ENCODE measurements around the gene ANKRD17. TPM values are rescaled to one million over a fixed set of nuclear protein-coding genes. Genes with fewer than 3 reads are reported as not detected.

Gene ANKRD17
- total and polyA plus RNA-seq, 9 of the 15 experiments (the other 6 are each of a cell fraction or from before 2014, with no cell fraction given) = 25.5 to 86.9 (median 52.2) TPM

DNA sequence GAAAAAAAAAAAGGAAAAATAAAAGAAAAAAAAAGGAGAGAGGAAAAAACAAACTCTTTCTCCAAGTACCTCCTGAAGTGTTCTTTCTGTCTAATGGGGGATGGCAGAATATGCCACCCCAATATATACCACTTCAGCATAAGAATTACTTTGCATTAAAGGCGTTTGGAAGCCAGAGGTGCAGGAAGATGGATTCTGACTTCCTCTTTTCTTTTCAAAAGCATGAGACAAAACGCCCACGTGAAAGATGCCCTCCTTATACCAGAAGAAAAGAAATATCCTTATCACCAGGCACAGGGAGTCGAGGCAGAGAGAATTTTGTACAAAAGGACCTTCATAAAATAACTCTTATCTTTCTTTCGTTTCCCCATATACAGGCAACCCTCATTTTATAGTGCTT lies 230.0 kb downstream of the ANKRD17 start:
- intact Hi-C loops (cut with micrococcal nuclease) (loop anchor here (10.0 kb wide), 2 partner anchors 226 to 1284 kb away; partner anchors contain the start of gene ANKRD17), in situ Hi-C loops (cut with MboI) (loop anchor here (10.0 kb wide), 1 partner anchor 714 kb away; no protein-coding TSS in a partner anchor)
- FAIRE-seq (no peak), ATAC-seq (no peak), DNase-seq (ENCODE audit: extremely low read depth in 1 of 4, low spot score in 3 of 4) (peak in 1 of 4 experiments; percentile 9)
- POLR2A ChIA-PET = no interaction called here
- Histone ChIP-seq H3K9me1 (ENCODE audit: control insufficient read depth, insufficient read depth, low read length) (no peaks in the 10 kb centered on the region), H3K27me3 (ENCODE audit: control insufficient read depth in 2 of 2, insufficient read depth in 2 of 2, low read length in 2 of 2) (no peaks in the 10 kb centered on the region), H3K36me3 (ENCODE audit: control insufficient read depth, insufficient read depth, low read length) (no peaks in the 10 kb centered on the region), H3K4me1 (replicated peaks in 1 of 2; ENCODE audit: control insufficient read depth in 2 of 2, insufficient read depth in 2 of 2, low read length in 2 of 2) (no peaks in the 10 kb centered on the region), H3K79me2 (ENCODE audit: control insufficient read depth, insufficient read depth, low read length) (no peaks in the 10 kb centered on the region), H2AFZ (ENCODE audit: low read depth, low read length) (no peak overlapping the region), H3K27ac (ENCODE audit: extremely low read depth, low read depth, low read length) (no peak overlapping the region), H3K4me3 (no peak overlapping the region), H3K9me3 (replicated peaks; ENCODE audit: control insufficient read depth, insufficient read depth, low read depth, low read length) (no peaks in the 10 kb centered on the region), H3K9ac (ENCODE audit: insufficient read depth in 1 of 2, low read depth in 2 of 2, low read length in 2 of 2) (no peak overlapping the region), H4K20me1 (replicated peaks; ENCODE audit: control insufficient read depth, insufficient read depth, low read length) (no peaks in the 10 kb centered on the region), H3K4me2 (ENCODE audit: insufficient read depth, low read length) (no peak overlapping the region)
- BruUV-seq (replicated peaks) = no TSS peak
- CTCF ChIA-PET (ENCODE audit: low intra/inter-chr PET ratio) = no interaction called here
- TF ChIP-seq EGR1 (conservative IDR thresholded peaks at IDR 0.05) (peak; percentile 25; the same call in 1 of the 2 replicates), FOXA3 (CRISPR knock-in tag; conservative IDR thresholded peaks at IDR 0.05 in 1 of 2, IDR thresholded peaks at IDR 0.05 in 1 of 2) (no peak), ZNF12 (CRISPR knock-in tag; IDR thresholded peaks at IDR 0.05) (no peak), SPI1 (IDR thresholded peaks at IDR 0.05; ENCODE audit: borderline replicate concordance, low read depth, low read length) (peak; percentile 93), IFI16 (CRISPR knock-in tag; IDR thresholded peaks at IDR 0.05) (no peak)
- TF ChIP-seq, protein P1, sequence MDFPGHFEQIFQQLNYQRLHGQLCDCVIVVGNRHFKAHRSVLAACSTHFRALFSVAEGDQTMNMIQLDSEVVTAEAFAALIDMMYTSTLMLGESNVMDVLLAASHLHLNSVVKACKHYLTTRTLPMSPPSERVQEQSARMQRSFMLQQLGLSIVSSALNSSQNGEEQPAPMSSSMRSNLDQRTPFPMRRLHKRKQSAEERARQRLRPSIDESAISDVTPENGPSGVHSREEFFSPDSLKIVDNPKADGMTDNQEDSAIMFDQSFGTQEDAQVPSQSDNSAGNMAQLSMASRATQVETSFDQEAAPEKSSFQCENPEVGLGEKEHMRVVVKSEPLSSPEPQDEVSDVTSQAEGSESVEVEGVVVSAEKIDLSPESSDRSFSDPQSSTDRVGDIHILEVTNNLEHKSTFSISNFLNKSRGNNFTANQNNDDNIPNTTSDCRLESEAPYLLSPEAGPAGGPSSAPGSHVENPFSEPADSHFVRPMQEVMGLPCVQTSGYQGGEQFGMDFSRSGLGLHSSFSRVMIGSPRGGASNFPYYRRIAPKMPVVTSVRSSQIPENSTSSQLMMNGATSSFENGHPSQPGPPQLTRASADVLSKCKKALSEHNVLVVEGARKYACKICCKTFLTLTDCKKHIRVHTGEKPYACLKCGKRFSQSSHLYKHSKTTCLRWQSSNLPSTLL (IDR thresholded peaks at IDR 0.05) = no peak
- WGBS (ENCODE audit: insufficient coverage, low coverage, missing lambda C conversion rate) = 3% methylated on average over 5 of the region's 5 CpGs

Small RNA genes lying within 50 kb of the gene (small RNA-seq; reads per million reads assigned to genes)
- gene RF00334 = not detected
- not detected for gene RNU6ATAC5P

Other genes with a start within 250 kb of the ANKRD17 start
- gene COX18, start 189.1 kb downstream of the ANKRD17 start, total RNA-seq (2014; rRNA removed) = 17.3 and 19.8 TPM in 2 replicates
- 14.7 and 17.0 TPM in 2 replicates for gene COX18, start 189.1 kb downstream of the ANKRD17 start, total RNA-seq (2014; rRNA removed; fragmentation: Illumina TruSeq; extraction: Trizol)
- gene COX18, start 189.1 kb downstream of the ANKRD17 start, total RNA-seq (2015; rRNA removed; fragmentation: Illumina TruSeq; extraction: Trizol) = 13.3 and 13.6 TPM in 2 replicates
- gene COX18, start 189.1 kb downstream of the ANKRD17 start, total RNA-seq (2021) = 15.3 and 17.5 TPM in 2 replicates
- gene COX18, start 189.1 kb downstream of the ANKRD17 start, polyA plus RNA-seq (2011; rRNA removed) = 21.3 and 24.2 TPM in 2 replicates
- gene COX18, start 189.1 kb downstream of the ANKRD17 start, polyA plus RNA-seq (2014; fragmentation: Illumina TruSeq; extraction: Trizol) = 10.1 and 12.5 TPM in 2 replicates
- 1 to 10 TPM; 7.0 to 7.2 TPM for gene COX18, start 189.1 kb downstream of the ANKRD17 start, polyA plus RNA-seq (2014; fragmentation: Nextera tagmentation; extraction: Ambion mirVana)
- 15.4 and 16.7 TPM in 2 replicates for gene COX18, start 189.1 kb downstream of the ANKRD17 start, polyA plus RNA-seq (2014; rRNA removed)
- gene ALB, start 145.5 kb upstream of the ANKRD17 start, total RNA-seq (2014; rRNA removed) = 0.12 TPM in 1 of 2 replicates, not detected in the other
- gene ALB, start 145.5 kb upstream of the ANKRD17 start, total RNA-seq (2014; rRNA removed; fragmentation: Illumina TruSeq; extraction: Trizol) = 0.18 and 0.38 TPM in 2 replicates
- gene ALB, start 145.5 kb upstream of the ANKRD17 start, total RNA-seq (2015; rRNA removed; fragmentation: Illumina TruSeq; extraction: Trizol) = 0.14 and 0.30 TPM in 2 replicates
- gene ALB, start 145.5 kb upstream of the ANKRD17 start, total RNA-seq (2021) = 18.5 and 24.2 TPM in 2 replicates
- gene ALB, start 145.5 kb upstream of the ANKRD17 start, polyA plus RNA-seq (2011; rRNA removed) = not detected in 2 replicates
- gene ALB, start 145.5 kb upstream of the ANKRD17 start, polyA plus RNA-seq (2014; fragmentation: Illumina TruSeq; extraction: Trizol) = 0.40 TPM in 1 of 2 replicates, not detected in the other
- gene ALB, start 145.5 kb upstream of the ANKRD17 start, polyA plus RNA-seq (2014; fragmentation: Nextera tagmentation; extraction: Ambion mirVana) = under 1 TPM; 0.04 to 0.20 TPM
- 0.07 and 0.37 TPM in 2 replicates for gene ALB, start 145.5 kb upstream of the ANKRD17 start, polyA plus RNA-seq (2014; rRNA removed)
- 2.3 and 3.0 TPM in 2 replicates for gene AFP, start 177.4 kb upstream of the ANKRD17 start, total RNA-seq (2014; rRNA removed)
- 5.4 and 5.5 TPM in 2 replicates for gene AFP, start 177.4 kb upstream of the ANKRD17 start, total RNA-seq (2014; rRNA removed; fragmentation: Illumina TruSeq; extraction: Trizol)
- gene AFP, start 177.4 kb upstream of the ANKRD17 start, total RNA-seq (2015; rRNA removed; fragmentation: Illumina TruSeq; extraction: Trizol) = 4.7 and 6.2 TPM in 2 replicates
- 2.8 and 2.9 TPM in 2 replicates for gene AFP, start 177.4 kb upstream of the ANKRD17 start, total RNA-seq (2021)
- 0.22 and 0.47 TPM in 2 replicates for gene AFP, start 177.4 kb upstream of the ANKRD17 start, polyA plus RNA-seq (2011; rRNA removed)
- 1.8 and 2.5 TPM in 2 replicates for gene AFP, start 177.4 kb upstream of the ANKRD17 start, polyA plus RNA-seq (2014; fragmentation: Illumina TruSeq; extraction: Trizol)
- 1 to 10 TPM; 4.6 to 6.0 TPM for gene AFP, start 177.4 kb upstream of the ANKRD17 start, polyA plus RNA-seq (2014; fragmentation: Nextera tagmentation; extraction: Ambion mirVana)
- 2.0 and 2.9 TPM in 2 replicates for gene AFP, start 177.4 kb upstream of the ANKRD17 start, polyA plus RNA-seq (2014; rRNA removed)
- gene AFM, start 222.9 kb upstream of the ANKRD17 start, total RNA-seq (2014; rRNA removed) = not detected in 2 replicates
- 0.06 TPM in 1 of 2 replicates, not detected in the other for gene AFM, start 222.9 kb upstream of the ANKRD17 start, total RNA-seq (2014; rRNA removed; fragmentation: Illumina TruSeq; extraction: Trizol)
- gene AFM, start 222.9 kb upstream of the ANKRD17 start, total RNA-seq (2015; rRNA removed; fragmentation: Illumina TruSeq; extraction: Trizol) = not detected in 2 replicates
- gene AFM, start 222.9 kb upstream of the ANKRD17 start, total RNA-seq (2021) = 0.07 TPM in 1 of 2 replicates, not detected in the other
- not detected in 2 replicates for gene AFM, start 222.9 kb upstream of the ANKRD17 start, polyA plus RNA-seq (2011; rRNA removed)
- not detected in 2 replicates for gene AFM, start 222.9 kb upstream of the ANKRD17 start, polyA plus RNA-seq (2014; fragmentation: Illumina TruSeq; extraction: Trizol)
- under 1 TPM; 0.10 to 0.15 TPM for gene AFM, start 222.9 kb upstream of the ANKRD17 start, polyA plus RNA-seq (2014; fragmentation: Nextera tagmentation; extraction: Ambion mirVana)
- gene AFM, start 222.9 kb upstream of the ANKRD17 start, polyA plus RNA-seq (2014; rRNA removed) = 0.13 TPM in 1 of 2 replicates, not detected in the other